RPMI7951 (cell line): Measurements from ENCODE around the gene TECTA. TPM values are rescaled to one million over a fixed set of nuclear protein-coding genes. Genes with fewer than 3 reads are reported as not detected.
A peak's percentile ranks its signal among the peaks of the same experiment; 100 is the strongest.
"Not testable (repeated sequence)": the region's sequence is repeated elsewhere in the genome, so short reads cannot be mapped to it uniquely, and the experiment has no call there.

ENCODE experiments used
- DNase-seq: peaks from one replicate; pipeline ENCODE4 v3.0.0-alpha.2; 2012; ENCODE audit warnings: low read depth
- total RNA-seq: library from RNA; depleted of rRNA; stranded (reverse); fragments of >200 nt; shearing (Covaris generic); gene quantifications from 2 replicates; pipeline ENCODE4 v1.2.3, GENCODE V29; 2014

Gene TECTA
- total RNA-seq, 1 experiment from 2014 or later, result 0.12 TPM

DNA sequence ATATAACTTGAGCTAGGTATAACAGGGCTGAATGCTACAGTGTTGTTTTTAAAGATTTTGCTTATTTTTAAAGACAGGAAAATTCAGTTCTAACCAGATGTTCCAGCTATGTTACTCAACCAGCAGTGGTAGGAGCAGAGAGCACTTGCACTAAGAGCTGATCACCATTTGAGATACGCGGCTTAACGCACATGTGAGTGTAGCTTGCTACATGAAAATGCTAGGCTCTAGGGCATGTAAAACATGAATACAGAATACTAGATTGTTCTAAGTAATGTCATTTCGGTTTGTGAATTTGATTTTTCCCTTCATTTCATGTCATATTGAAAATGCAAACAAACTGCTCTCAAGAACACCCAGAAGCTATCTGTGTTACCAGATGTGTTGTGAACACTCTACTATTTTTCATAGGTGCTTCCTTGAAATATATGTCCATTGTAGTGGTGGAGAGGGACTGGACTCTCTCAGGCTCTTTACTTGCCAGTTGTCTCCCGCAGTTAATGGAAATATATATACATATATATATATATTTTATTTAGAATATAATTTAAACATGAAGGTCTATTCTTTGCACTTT is 10.8 kb upstream of the TECTA start:
- DNase-seq, result no peak

DNA sequence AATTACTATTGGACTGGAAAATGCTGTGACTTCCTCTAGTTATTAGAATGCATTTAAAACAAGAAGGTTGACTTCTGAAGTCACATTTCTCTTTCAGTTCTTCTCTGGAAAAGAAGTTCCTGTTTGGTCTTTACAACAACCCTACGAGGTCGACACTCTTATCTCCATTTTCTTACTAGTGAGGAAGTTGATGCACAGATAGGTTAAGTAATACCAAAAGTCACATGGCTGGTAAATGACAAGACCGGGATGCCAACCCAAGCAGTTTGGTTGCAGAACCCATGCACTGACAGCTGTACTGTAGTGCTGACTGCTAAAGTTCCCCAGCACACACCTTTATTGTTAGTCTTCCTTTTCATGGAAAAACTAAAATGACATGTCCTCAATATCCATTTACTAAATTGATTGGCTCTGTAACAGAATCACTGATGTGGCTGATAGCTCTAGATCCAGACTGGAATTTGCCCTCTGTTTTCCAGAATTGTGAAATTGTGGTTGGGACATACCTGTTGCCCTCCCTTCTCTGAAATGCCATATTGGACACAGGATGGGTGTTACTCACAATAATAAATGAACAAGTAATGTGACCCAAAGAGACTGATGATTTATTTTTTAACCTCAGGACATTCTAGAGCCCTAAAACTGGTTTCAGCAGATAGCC is 9.4 kb upstream of the TECTA start:
- DNase-seq, result no peak

DNA sequence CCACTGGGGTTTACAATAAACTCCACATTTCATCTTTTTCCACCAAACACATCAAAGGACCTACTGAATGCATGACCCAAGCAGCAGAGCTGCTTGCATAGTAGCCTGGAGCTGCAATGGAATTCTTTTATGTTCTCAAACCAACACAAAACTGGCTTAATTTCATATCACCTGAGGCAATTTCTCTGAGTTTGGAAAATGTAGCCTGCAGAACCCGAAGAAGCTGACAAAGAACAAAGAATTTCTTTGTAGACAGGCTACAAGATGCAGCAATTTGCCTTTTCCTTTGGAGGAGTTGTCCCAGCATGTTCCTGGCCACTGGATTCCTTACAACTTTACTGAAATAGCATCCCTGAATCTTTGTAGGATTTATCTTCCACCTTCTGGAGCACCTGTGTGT is 5.5 kb upstream of the TECTA start:
- DNase-seq, result no peak

GRCh38 chr11:121099364-121099763 is 1.7 kb upstream of the TECTA start:
- DNase-seq, result no peak

- peak; percentile 10 for DNase-seq
These were observed 1.2 kb upstream of the TECTA start for GRCh38 chr11:121099885-121100284.

DNA sequence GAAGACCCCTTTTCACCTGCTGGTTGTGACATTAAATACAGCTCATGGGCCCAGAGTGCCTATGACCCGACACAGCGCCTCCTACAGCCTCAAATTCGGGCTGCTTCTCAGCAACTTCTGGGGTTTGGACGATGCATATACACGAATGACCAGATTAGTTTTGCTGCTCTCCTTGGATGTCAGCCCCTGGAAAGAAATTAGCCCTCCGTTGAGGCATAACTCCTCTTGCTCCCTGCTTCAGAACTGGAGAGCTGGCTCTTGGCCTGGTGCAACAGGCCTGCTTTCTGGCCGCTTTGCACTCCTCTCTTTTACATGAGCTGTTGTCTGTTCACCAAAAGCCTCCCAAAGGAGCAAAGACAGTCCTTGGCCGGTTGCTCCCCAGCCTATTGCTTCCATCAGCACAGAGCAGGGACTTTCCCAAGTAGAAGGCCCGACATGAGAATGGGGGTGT is 3.3 kb downstream of the TECTA start:
- no peak for DNase-seq

DNA sequence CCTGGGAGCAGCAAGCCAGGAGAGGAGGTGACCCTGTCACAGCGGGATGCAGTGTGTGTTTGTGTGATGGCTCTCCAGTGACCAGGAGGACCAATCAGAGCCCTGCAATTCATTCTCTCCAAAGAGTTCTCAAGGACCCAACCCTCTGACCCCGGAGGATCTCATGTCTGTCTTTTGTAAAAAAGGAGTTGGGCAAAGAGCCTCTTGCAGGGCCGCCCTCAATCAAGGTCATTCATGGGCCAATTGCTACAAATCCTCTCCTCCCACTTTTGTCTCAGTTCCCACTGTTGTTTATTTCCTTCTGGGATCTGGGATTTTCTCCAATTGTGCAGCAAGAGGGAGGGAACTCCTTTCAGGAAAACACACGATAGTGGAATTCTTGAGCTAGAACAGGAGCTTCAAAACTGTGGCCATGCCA is 4.0 kb downstream of the TECTA start:
- no peak for DNase-seq

- no peak for DNase-seq
These were observed 4.6 kb downstream of the TECTA start for GRCh38 chr11:121105481-121106195.

DNA sequence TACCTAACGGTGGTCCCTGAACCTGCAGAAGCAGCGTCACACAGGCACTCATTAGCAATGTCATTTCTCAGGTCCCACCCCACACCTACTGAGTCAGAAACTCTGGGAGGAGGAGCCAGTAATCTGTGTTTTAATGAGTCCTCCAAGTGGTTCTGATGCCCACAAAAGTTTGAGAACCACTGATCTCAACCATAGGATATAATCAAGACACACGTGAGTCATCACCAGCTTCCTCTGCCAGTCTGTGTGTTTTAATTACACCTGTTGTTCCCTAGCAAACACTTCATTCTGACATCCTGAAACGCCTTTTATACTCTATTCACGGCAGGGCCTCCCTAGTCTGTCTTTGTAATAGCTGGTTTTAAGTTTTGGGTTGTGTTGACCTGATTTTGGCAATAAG is 5.8 kb downstream of the TECTA start:
- DNase-seq, result no peak

DNA sequence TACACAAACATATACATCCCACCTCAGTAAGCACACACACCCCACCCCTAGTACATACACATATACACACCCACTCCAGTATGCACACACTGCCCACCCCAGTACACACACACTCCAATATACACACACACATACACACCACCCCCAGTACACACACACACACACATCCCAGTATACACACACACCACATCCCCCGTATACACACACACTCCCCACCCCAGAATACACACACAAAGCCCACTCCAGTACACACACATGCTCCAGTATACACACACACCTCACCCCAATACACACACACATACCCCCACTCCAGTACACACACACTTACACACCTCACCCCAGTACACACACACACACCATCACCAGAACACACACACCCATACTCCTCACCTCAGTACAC is 7.4 kb downstream of the TECTA start:
- no peak for DNase-seq

GRCh38 chr11:121109471-121109870 is 8.4 kb downstream of the TECTA start:
- DNase-seq, result no peak

DNA sequence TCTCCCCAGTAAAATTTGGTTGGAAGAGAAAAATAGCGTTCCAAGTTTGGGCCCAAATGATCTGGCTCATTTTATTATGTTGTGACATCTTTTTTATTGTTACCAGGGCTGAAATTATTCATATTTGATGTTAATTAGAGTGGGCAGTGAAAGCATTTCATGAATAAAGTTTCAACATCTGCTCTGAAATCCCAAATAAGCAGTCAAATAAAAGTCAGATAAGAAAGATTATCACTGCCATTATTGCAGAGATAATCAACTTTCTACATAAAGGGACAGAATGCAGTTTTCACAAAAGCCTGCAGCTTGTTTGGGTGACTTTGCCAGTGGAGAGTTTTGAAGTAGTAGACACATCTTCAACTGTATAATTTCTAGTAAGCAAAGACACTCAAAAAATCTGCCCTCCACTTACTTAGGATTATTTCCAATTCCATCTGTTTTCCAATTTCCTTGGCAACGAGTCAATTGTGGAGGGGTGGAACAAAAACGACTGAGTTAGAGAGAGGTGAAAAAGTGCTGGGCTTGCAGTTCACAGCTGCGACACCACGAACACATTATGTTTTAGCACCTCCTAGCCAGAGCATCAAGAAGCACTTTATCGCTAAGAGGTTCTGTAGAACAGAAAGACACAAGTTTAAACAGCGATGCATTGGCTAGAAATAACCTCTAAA is 9.0 kb downstream of the TECTA start:
- no peak for DNase-seq

DNA sequence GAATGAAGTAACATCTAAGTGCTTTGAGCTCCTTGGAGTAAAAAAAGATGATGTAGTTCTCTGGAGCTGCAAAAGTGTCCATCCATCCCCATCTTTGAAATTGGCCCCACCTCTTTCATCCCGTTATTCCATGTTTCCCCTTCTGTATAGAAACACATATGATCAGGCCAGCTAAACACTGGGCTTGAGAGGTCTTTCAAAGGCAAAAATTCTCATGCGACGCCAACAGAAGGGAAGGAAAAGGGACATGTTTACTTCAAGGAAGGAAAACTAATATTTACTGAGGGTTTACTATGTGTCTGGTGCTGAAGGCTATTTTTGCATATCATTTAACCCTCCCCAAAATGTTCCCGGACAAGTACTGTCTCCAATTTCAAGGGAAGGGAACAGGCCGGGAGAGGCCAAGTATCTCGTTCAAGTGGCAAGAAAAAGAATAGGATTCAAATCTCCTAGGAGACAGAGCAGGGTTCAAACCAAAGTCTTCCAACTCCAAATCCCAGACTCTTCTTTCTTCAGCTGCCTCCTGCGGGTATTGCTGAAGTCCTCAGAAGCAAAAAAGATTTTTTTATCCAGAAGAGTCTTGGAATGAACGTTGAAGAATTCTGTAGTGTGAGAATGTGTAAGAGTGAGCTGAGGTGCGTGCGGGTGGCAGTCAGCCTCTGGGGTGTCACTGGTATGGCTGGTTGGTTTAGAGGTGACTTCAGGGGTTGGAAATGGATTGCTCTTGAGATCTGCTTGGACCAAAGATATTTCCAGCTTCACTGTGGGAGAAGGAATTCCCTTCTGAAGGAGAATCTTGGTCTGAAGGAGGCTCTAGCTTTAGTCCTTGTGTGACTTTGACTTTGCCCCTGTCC is 10.1 kb downstream of the TECTA start:
- no peak for DNase-seq

- DNase-seq, result peak; percentile 67
These were observed 11.7 kb downstream of the TECTA start for GRCh38 chr11:121112498-121113455.

DNA sequence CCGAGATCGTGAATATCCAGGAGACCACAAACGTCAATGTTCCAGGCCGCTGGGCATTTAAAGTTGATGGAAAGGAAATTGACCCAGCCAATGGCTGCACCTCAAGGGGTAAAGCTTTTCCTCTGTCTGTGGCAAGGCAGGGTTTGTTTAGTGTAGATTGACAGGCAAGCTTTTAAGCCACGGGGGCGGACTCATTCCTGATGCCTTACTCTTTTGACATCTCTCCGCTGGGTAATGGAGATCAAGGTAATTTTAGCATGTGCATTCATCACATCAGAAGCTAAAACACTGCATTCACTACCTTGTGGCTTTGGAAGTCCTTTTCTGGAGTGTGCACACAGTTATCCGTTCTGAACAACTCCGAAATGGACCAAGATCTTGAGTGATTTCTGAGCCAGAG is 12.6 kb downstream of the TECTA start:
- no peak for DNase-seq

DNA sequence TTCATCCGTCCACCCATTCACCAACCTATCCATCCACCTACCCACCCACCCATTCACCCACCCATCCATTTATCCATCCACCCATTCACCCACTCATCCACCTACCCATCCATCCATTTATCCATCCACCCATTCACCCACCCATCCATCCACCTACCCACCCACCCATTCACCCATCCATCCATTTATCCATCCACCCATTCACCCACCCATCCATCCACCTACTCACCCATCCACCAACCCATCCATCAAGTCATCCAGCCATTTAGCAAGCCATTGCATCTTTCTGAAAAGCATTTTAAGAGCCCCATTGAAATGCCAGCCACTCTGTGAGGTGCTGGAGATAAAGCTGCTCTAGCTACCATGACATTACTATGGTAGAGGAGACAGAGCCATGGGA is 14.0 kb downstream of the TECTA start:
- not testable (repeated sequence) for DNase-seq

GRCh38 chr11:121117788-121118187 is 16.7 kb downstream of the TECTA start:
- DNase-seq, result no peak

DNA sequence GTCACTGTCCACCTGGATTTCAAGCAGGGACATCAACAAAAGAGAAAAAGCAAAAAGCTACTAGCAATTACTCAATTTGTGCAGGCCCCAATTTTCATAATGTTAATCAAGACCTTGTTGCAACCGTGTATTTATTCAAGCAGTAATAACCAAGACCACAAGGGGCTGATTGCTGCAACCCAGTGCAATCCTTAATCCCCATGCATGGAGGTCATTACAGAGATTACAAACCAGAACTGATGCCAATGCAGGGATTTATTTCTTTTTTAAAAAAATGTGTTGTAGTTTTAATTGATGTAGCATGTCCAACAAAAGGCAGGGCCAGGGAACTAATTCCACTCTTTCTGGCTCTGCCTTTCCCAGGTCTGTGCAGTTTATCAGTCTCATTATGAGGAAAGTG is 18.4 kb downstream of the TECTA start:
- DNase-seq, result no peak

DNA sequence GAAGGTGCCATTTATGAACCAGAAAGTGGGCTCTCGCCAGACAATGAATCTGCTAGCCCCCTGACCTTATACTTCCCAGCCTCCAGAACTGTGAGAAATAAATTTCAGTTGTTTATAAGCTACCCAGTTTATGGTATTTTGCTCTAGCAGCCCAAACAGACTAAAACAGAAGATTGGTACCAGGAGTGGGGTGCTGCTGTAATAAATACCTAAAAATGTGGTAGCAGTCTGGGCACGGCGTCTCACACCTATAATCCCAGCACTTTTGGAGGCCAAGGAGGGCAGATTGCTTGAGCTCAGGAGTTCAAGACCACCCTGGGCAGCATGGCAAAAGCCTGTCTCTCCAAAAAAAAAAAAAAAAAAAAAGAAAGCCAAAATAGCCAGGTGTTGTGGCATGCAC is 21.3 kb downstream of the TECTA start:
- DNase-seq, result no peak

GRCh38 chr11:121123496-121124069 is 22.5 kb downstream of the TECTA start:
- DNase-seq, result no peak
